DOHH2 (cell line): Measurements from ENCODE around the gene PLTP.

ENCODE experiments used
- EZH2phosphoT487 ChIP-seq: fragments of 200-600 bp; sonication (generic); IDR thresholded peaks from 2 replicates; pipeline ENCODE4 v1.6.1; 2017; ENCODE audit warnings: borderline replicate concordance, mild to moderate bottlenecking, antibody characterized with exemption, low read length, moderate library complexity, mixed read lengths
- TF ChIP-seq, protein P1 (sequence below): fragments of 200-600 bp; sonication (generic); IDR thresholded peaks from one replicate; pipeline ENCODE4 v1.5.1; 2014; ENCODE audit warnings: antibody characterized with exemption, mild to moderate bottlenecking, low read depth, low read length; ENCODE audit not compliant: poor library complexity, severe bottlenecking

DNA sequence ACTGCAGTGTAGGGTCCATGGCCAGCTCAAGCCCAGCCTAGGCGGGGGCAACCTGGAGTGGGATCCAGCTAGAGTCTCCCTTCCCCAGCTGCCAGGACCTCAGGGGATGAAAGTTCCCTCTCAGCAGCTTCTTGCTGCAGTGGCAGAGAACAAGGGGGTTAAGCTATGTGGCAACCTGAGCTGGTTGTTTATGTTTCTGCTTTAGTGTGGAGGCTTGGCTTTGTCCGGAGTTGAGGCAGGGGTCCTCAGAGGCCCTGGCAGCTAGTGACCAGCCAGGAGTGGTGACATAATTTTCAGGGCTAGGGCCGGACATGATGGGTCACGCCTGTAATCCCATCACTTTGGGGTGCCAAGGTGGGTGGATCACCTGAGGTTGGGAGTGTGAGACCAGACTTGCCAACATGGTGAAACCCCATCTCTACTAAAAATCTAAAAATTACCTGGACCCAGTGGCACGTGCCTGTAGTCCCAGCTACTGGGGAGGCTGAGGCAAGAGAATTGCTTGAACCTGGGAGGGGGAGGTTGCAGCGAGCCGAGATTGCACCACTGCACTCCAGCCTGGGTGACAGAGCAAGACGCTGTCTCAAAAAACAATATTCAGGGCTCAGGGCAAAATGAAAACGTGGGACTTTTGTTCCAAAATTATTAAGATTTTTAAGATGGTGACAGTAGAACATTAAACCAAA, 14.0 kb upstream of the PLTP start:
- TF ChIP-seq, protein P1, sequence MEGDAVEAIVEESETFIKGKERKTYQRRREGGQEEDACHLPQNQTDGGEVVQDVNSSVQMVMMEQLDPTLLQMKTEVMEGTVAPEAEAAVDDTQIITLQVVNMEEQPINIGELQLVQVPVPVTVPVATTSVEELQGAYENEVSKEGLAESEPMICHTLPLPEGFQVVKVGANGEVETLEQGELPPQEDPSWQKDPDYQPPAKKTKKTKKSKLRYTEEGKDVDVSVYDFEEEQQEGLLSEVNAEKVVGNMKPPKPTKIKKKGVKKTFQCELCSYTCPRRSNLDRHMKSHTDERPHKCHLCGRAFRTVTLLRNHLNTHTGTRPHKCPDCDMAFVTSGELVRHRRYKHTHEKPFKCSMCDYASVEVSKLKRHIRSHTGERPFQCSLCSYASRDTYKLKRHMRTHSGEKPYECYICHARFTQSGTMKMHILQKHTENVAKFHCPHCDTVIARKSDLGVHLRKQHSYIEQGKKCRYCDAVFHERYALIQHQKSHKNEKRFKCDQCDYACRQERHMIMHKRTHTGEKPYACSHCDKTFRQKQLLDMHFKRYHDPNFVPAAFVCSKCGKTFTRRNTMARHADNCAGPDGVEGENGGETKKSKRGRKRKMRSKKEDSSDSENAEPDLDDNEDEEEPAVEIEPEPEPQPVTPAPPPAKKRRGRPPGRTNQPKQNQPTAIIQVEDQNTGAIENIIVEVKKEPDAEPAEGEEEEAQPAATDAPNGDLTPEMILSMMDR = no peak
- no peak for TF ChIP-seq EZH2phosphoT487
